NCI-H2107 treated with DMSO at 0.1 percent for 48 hours (cell line): Measurements from ENCODE around the gene NMNAT3.
A peak's percentile ranks its signal among the peaks of the same experiment; 100 is the strongest.

Experiments used
- DNase-seq: peaks from one replicate; lab custom pipeline; 2025; ENCODE audit not compliant: unreplicated experiment; lab: John Stamatoyannopoulos, UW

Gene NMNAT3

DNA sequence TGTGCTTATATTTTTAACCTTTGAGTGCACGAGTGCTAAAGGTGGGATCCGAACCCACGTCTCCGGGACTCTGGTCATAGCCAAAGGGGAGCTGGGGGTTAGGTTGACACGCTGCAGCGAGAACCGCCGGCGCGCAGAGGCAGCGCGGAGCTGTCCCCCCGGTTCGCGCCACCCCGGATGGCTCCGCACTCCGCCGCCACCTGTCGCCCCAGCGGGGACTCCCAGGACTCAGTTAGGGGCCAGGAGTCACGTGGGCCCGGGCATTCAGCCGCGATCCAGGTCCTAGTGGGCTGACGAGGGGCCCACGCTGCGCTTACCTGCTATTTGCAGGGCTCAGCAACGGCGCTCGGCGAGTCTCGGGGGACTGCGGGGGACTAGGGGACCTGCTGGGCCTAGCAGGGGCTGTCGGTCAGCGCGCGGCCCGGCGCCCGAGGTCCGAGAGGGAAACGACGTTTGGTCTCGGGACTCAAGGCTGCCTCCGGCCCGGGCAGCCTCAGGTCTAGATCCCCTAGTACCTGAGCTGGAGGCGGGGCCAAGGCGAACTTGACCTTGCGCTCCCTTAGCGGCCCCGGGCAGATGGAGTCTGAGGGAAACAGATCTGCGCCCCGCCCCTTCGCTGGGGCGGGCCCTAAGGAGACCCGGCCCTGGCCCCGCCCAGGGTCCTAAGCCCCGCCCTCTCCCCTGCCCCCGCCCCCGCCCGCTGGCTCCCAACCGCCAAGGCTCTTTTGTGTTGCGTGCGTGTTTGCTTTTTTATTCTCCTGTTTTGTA lies at the start of gene NMNAT3:
Gene NMNAT3, minus strand, starts transcription at position 585 of the 768 bp plus-strand sequence. CDS start 50,248 bp downstream, outside the sequence.
- DNase-seq, result peak; percentile 91

DNA sequence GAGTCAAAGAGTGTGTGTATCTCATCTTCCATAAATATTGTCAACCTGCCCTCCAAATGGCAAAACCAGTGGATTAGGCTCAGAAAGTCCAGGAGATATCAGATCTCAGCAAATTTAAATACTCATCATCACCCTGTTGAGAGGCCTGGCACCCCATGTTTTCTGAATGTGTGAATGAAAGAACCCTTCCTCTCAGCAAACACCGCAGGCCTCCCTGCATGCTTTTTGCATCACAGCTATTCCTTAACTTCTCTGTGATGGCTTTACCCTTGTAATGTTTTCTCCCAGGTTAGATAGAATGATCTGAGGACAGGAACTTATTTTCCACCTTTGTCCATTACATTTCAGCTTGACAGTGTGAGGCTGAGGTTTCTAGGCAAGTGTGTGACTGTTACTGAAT lies 43.6 kb upstream of the NMNAT3 start:
- DNase-seq, result no peak

DNA sequence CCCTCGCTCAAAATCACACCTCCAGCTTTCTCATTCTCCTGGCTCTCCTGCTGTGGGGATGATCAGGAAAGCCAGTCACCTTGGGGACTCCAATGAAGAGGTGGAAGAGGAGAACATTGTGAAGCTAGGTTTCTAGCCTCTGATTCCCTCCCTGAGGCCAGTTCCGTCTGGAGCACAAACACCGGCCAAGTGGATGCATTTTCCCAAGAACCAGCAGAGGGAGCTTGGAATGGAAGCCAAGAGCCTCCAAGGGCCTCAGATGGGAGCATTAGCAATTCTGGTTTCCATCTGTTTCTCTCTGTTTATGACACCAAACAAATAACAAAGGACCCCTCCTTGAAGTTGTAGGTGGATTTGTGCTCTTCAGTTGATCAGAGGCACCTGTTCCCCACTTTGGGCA lies 40.6 kb upstream of the NMNAT3 start:
- peak; percentile 79 for DNase-seq

DNA sequence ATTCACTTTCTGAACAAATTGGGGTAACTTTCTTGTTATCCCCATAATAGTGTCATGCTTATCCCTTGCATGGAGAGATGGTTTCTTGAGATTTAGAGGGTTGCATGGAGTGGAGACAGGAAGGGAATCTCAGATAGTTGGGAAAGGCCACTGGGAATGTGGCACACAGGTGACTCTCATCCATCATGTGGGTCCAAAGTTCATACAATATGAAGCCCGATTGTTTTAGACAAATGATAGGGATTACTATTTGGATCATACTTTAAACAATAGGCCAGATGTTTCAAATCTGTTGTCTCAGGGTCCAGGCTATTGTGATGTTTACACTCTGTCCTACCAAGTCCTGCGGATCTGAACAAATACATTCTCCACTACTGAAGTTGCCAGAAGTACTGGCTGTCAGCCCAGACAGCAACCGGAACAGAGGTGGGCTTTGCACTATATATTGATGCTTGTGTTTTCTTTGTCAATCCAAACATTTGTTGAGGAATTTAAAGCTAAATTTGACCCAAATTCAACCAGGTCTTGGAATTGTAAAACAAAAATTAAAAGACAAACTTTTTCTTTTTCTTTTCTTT lies 39.2 kb upstream of the NMNAT3 start:
- DNase-seq, result no peak

DNA sequence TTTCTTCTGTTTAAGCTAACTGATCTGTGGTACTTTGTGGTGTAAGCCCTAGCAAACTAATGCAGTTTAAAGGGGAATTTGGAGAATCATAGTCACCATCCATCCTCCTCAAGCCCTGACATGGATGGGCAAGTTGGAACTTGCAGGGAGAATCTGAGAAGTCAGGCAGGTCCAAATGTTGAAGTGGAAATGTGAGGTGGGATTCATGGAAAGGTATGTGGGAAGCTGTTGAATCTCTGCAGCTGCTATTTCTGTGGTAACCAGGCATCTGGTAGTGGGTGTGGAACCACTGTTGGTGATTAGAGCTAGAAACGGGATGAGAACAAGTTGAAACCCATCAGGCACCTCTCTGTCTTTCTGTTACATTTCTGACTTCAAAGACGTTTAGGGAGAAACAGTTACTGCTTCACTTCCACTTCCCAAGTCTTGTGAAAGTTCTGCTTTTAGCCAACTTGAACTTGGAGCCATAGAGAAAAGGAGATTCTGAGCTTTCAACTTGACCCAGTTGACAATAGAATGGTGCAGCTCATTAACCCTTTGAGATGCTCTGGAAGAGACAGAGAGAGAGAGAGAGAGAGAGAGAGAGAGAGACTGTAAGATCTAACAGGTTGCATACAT lies 38.1 kb upstream of the NMNAT3 start:
- DNase-seq, result peak; percentile 54

DNA sequence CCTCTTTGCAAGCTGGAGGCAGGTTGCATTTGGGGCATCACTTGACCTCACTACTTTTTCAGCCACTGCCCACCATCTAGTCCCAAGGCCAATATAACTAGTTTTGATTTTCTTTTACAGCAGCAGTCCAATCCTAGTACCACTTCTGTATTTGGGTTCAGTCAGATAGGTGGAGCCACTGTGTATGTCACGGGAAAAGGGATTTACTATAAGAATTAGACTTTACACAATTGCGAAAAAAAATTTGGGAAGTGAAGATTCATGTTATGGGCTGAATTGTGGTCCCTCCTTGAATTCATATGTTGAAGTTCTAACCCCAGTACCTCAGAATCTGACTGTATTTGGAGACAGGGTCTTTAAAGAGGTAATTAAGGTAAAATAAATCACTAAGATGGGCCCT lies 37.4 kb upstream of the NMNAT3 start:
- DNase-seq, result no peak

DNA sequence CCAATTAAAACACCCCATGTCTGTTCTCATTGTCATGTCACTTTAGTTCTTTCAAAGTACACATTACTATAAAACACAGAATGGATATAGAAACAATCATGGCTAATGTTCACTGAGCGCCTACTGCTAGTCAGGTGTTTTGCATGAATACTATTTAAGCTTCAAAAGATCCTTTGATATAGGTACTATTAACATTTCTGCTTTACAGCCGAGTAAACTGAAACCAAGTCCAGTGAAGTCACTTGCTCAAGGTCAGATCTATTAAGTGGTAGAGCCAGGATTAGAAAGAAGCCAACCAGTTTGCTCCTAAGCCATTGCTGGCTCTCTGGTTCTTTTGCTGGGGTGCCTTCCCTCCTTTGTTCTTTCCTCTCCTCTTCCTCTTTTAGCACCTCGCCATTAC lies 32.4 kb upstream of the NMNAT3 start:
- peak; percentile 66 for DNase-seq

DNA sequence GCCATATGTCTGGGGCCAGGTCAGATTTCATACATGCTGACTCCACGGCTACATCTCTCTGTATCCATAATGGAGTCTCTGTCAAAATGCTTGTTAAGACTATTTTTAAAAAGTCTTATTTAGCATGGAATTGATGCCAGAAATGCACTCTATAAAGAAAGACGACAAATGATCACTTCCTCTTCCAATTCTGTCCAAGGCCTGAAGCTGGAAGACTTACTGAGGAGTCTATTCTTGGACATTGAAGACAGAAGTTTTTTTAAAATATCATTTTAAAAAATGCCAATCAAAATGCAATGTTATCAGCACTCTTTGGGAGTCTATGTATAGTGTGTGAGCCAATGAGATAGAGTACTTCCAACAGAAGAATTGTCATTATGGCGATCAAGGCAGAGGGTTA lies 27.9 kb upstream of the NMNAT3 start:
- no peak for DNase-seq

DNA sequence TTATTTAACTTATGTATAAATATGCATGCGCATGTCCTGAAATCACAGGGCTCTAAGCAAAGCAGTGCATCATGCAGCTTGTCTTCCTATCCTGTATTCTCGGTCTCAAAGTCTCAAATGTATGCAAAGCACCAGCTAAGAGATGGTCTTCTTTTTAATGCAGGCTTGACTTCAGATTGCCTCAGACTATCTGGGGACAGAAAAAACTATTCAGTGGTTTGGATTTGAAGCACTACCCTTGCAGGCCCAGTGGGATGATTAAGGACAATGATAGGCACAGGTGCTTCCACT lies 18.5 kb upstream of the NMNAT3 start:
- no peak for DNase-seq

DNA sequence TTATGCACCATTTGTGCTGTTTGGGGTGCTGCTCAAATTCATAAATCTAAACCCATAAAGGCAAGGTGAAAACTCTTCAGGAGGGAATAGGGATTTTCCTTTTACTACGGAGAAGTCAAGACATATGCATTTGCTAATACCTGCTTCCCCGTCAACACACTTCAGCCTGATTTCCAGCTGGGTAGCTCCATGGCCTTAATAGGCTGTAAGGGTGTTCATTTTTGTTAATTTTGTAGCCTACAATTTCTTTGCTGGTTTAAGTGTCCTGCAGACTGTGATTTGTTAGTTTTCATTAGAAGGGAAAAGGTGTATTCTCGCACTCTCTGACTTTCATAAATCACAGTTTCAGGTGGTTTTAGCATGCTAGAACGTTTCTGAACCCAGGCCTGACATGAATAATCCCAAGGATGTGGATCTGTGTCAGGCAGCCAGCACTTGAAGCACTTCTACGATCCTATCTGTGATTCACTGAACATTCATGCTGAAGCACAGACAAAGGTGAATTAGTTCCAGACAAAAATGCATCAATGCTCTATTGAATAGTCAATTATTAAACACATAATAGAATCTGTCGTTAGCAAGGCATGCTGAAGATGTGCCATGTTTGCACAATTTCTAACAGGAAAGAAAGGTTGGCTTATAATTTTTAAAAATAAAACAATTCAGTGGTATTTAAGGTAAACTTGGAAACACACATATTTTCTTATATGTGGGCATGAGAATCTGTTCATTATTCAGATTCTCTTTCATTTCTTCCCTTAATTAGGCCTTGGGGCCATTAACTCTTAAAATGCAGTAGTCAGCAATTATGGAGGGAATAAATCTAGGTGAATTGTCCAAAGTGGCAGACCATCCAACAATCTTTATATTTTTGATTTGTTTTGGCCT lies 17.9 kb upstream of the NMNAT3 start:
- no peak for DNase-seq

DNA sequence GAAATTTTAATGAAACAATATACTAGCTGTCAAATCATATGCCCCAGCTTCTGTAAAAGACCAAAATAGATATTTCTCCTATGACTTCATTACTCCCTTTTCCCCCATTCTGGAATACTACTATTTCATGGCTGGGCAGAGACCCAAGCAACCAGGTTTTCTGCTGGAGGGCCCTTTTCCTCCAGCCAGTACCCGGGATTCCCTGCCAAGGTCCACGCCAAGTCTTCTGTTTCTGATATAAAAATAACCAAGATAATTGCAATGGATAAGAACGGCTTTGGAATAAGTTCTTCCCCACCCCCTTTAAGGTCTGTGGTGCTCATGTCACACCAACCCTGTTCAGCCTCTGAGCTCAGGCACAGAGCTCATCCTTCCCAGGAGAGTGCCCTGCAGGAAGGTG lies 17.2 kb upstream of the NMNAT3 start:
- no peak for DNase-seq

DNA sequence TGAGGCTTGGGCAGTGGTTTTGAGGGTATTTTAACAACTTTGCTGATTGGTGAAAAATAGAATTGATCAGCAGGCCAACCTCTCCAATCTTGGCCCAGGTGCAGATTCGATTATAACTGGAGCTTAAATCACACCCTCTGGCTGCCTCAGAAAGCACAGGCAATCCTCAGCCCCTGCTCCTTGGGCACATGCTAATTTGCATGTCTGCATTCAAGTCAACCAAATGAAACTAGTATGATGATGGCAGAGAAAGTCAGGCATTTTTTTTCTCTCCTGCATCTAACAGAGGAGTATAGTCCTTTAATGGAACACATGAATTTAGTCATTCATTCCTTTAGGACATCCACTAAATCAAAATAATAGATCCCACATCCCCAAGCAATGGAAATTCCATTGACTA lies 16.8 kb upstream of the NMNAT3 start:
- DNase-seq, result no peak

DNA sequence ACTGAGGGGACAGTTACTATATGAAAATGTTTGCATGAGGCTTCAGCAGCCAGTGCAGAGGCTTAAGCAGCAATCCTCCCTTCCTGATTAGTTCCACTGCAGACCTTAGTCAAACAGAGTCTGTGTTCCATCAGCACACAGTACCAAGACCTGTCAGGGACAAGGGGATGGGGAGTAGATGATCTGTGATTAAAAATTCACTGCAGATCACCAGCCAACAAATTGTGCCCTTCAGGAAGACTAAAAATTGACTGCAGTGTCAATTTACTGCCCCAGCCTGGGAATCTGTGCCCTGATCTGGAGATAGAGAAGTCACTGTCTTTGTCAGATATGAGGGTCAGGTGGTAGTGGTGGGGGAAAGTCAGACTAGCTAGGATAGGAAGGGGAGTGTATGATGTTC lies 13.8 kb upstream of the NMNAT3 start:
- DNase-seq, result no peak

DNA sequence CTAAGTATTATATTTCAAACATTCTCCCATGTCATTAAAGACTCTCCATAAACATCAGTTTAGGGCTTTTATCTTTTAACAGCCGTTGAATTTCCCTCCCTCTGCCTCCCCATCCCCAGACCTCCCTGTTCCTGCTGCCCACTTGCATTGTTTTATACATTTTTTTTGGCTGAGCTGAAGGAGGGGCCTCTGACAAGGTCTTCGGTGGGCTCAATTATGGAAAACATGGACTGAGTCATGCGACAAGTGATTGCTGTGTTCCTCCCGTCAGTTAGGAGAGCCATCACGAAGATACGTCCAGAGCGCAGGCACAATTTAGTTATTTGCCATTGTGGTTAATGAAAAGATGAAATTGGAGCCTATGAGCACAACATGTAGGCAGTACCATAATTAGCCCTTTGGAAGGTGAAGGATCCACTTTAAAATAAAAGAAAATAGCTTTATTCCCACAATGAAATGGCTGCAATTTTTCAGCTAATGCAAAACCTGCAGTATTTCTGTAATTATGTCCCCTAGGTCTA lies 12.0 kb upstream of the NMNAT3 start:
- DNase-seq, result peak; percentile 100

DNA sequence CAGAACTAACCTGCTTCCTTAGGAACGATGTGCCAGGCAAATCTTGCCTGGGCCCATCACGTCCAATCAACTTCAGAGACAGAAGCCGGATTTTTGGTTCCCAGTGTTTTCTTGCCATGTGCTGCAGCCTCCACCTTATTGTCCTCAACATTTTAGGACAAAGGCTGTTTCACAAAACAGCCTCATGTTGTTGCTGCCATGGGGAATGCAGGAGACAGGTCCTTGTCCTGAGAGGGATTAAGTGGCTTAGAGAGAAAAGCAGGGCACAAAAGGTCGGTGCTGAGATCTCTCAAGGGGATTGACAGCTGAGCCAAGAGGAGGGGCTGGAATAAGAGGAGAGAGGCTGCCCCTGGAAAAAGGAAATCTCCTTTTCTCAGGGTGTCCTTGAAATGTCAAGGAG lies 11.3 kb upstream of the NMNAT3 start:
- DNase-seq, result peak; percentile 90

DNA sequence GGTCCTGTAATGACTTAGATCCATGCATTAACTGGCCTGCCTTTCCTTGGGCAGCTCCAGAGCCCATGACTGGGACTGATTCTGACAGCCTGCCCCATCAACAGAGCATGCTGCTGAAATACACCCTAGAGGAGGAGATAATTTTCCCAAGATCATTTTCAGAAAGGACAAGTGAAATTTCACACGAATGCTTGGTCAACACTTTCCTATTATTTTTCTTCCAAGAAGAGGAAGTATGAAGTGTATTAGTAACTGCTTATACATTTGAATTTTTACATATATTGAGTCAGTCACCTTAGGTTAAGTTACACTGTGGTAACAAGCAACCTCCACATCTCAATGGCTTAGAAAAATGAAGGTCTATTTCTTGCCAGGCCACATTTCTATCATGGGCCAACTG lies 9.7 kb upstream of the NMNAT3 start:
- DNase-seq, result no peak

DNA sequence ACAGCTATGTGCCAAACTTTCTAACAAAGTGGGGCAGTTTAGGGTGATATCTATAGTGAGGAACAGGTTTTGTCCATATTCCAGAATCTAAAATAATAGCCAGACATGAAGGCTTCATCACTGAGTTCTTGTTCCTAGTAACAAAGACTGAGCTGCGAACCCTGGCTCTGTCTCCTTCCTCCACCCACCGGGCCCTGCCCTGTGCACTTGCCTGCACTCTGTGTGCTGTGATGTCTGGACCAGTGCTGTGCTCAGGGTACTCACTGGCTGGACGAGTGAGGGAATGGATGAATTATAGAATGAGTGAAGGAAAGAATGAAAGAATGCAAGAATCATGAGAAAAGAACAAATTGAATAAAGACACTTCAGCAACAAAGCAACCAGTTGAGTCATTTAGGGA lies 8.9 kb upstream of the NMNAT3 start:
- no peak for DNase-seq

DNA sequence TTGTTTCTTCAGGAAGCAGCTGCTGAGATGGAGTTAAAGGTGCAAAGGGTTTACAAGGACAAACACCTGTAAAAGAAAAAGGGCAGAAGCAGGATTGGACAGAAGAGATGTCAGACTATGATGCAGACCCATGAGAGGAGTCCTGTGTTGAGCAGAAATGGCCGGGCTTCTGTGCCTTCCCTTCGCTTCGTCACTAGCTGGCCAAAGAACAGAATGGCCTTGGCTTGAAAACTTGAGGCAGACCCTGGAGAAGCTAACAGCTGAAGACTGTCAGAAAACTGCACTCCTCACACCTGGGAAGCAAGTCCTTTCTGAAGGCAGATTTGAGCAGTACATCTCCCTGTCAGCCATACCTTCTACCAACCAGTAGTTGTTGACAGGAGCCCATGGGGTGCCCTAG lies 8.4 kb upstream of the NMNAT3 start:
- DNase-seq, result no peak

DNA sequence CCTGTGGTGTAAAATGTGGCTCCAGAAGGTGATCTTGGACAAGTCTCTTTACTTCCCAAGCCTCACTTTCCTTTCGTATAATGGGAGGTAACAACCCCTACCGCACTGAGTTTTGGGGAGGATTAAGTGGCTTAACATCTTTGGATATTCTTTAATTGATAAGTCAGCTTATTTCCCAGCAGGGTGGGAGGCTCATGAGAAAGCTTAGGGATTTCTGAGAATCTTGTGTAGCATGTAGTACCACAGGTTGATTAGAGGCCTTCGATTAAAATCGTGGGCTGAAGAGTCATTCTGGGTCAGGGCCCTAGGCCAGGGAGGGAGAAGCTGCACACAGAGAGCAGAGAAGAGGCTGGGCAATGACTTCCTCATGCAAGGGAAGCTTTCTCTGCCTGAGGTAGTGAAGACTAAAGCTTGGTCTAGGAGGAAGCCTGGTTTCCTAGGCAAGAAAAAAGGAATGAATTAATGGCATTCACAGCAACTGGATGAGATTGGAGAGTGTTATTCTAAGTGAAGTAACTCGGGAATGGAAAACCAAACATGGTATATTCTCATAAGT lies 1.5 kb upstream of the NMNAT3 start:
- DNase-seq, result no peak

DNA sequence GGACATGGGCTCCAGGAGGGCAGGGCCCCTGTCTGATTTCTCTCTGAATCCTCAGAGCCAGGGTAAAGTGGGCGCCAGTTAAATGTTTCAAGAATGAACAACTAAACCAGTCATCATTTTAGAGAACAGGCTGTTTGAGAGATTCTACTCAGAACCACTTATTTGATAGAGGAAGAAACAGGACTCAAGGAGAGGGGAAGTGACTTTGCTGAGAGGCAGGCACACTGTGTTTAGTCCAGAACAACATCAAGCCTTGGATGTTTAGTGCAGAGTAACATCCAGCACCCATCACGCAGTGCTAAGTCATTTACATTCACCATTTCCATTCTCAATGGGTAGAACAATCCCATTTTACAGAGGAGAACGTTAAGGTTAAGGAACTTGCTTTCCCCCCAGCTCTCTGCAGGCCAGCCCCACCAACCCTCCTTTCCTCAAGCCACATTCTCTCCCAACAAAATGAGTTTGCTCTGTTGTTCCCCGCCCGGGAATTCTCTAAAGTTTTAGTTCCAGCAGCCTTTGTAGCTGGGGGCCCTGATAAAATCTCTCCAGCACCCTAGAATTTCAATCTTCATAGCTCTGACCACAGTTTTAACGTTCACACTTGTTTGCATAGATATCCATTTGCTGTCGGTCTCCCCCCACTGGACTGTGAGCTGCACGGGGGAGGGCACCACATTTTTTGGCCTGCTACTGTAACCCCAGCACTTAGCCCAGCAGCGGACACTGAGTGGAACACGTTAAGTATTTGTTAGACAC lies 962 bp downstream of the NMNAT3 start:
- DNase-seq, result no peak
